Measurements from ENCODE around the gene DOK4.

GRCh38 chr16:57528499-57529390 is 42.5 kb upstream of the DOK4 start:
- TF ChIP-seq POLR2A (IDR thresholded peaks at IDR 0.05) = no peak
- no peak for TF ChIP-seq CTCF (IDR thresholded peaks at IDR 0.05)
- TF ChIP-seq EP300 (IDR thresholded peaks at IDR 0.05) = no peak
